ENCODE data around the gene CYB561A3. TPM values are rescaled to one million over a fixed set of nuclear protein-coding genes. Genes with fewer than 3 reads are reported as not detected.

CYB561A3 gene
- total RNA-seq, 2 experiments from 2014 or later, result 28.1 to 63.8 TPM

DNA sequence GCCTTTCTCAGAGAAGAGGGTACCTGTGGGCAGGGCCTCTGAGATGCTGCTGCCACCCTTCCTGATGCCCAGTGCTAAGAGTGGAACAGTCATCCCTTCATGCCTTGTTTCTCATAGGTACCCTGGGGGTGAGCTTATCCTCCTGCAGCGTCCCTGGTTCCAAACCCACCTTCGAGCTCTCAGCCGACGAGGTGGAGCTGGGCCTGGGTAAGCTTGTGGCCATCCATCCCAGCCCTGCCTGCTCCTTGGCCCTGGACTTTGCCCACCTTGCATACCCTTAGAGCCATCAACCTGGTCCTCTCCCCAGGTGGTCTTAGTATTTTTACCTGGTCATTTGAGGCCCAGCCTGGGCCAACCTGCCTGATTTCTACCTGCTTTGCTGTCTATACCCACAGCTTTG is 20.0 kb downstream of the CYB561A3 start:
- intact Hi-C loops (cut with micrococcal nuclease; ENCODE audit: unreplicated experiment), result no loop called here
- Histone ChIP-seq H3K79me2 (ENCODE audit: insufficient read depth, low read depth, low read length) (no peaks in the 10 kb centered on the region), H3K9me2 (ENCODE audit: insufficient read depth, low read length) (no peaks in the 10 kb centered on the region), H3K36me3 (ENCODE audit: insufficient read depth, low read length) (peaks cover 29% of the 10 kb centered on the region), H2AFZ (ENCODE audit: low read length) (no peak overlapping the region), H3K9me3 (ENCODE audit: low read length) (no peaks in the 10 kb centered on the region), H4K20me1 (ENCODE audit: insufficient read depth, low read length) (no peaks in the 10 kb centered on the region), H3K27ac (ENCODE audit: low read depth, low read length, poor library complexity, severe bottlenecking) (no peak overlapping the region), H3K4me2 (ENCODE audit: low read length) (no peak overlapping the region), H3K4me3 (ENCODE audit: low read depth, low read length, poor library complexity, severe bottlenecking) (no peak overlapping the region), H3K4me1 (ENCODE audit: insufficient read depth, low read length, poor library complexity, severe bottlenecking) (no peaks in the 10 kb centered on the region)
- CTCF ChIA-PET (ENCODE audit: unreplicated experiment), result no interaction called here
- DNase-seq (ENCODE audit: low spot score), result no peak
- no peak for TF ChIP-seq EZH2phosphoT487 (IDR thresholded peaks at IDR 0.05; ENCODE audit: borderline replicate concordance, low read depth, low read length)
- TF ChIP-seq, protein P1, sequence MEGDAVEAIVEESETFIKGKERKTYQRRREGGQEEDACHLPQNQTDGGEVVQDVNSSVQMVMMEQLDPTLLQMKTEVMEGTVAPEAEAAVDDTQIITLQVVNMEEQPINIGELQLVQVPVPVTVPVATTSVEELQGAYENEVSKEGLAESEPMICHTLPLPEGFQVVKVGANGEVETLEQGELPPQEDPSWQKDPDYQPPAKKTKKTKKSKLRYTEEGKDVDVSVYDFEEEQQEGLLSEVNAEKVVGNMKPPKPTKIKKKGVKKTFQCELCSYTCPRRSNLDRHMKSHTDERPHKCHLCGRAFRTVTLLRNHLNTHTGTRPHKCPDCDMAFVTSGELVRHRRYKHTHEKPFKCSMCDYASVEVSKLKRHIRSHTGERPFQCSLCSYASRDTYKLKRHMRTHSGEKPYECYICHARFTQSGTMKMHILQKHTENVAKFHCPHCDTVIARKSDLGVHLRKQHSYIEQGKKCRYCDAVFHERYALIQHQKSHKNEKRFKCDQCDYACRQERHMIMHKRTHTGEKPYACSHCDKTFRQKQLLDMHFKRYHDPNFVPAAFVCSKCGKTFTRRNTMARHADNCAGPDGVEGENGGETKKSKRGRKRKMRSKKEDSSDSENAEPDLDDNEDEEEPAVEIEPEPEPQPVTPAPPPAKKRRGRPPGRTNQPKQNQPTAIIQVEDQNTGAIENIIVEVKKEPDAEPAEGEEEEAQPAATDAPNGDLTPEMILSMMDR (conservative IDR thresholded peaks at IDR 0.05; ENCODE audit: low read length), result no peak
- no TSS peak for BruUV-seq (replicated peaks)
- POLR2A ChIA-PET, result no interaction called here

DNA sequence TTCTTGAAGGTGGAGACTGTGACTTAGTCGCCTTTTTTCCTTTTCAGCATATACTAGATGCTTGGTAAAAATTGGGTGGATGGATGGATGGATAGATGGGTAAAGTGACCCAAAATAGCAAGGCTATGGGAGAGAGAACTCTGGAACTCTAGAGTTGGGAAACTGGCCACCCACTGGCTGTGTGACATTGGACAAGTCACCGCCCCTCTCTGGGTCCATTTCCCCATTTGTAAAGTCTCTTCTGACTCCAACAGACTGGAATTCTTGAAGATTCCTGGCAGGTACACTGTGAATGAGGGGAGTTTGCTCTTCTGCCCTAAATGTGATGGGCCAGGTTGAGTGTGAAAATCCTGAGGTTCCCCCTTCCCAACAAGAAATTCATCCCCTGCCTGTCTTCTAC is 20.7 kb downstream of the CYB561A3 start:
- Histone ChIP-seq H3K9me3 (ENCODE audit: low read length) (no peaks in the 10 kb centered on the region), H2AFZ (ENCODE audit: low read length) (no peak overlapping the region), H4K20me1 (ENCODE audit: insufficient read depth, low read length) (no peaks in the 10 kb centered on the region), H3K4me3 (ENCODE audit: low read depth, low read length, poor library complexity, severe bottlenecking) (no peak overlapping the region), H3K9me2 (ENCODE audit: insufficient read depth, low read length) (no peaks in the 10 kb centered on the region), H3K4me1 (ENCODE audit: insufficient read depth, low read length, poor library complexity, severe bottlenecking) (peaks cover 7% of the 10 kb centered on the region), H3K79me2 (ENCODE audit: insufficient read depth, low read depth, low read length) (no peaks in the 10 kb centered on the region), H3K27ac (ENCODE audit: low read depth, low read length, poor library complexity, severe bottlenecking) (no peak overlapping the region), H3K36me3 (ENCODE audit: insufficient read depth, low read length) (peaks cover 28% of the 10 kb centered on the region), H3K4me2 (ENCODE audit: low read length) (no peak overlapping the region)
- POLR2A ChIA-PET, result no interaction called here
- CTCF ChIA-PET (ENCODE audit: unreplicated experiment), result no interaction called here
- TF ChIP-seq EZH2phosphoT487 (IDR thresholded peaks at IDR 0.05; ENCODE audit: borderline replicate concordance, low read depth, low read length), result no peak
- TF ChIP-seq, protein P1 (conservative IDR thresholded peaks at IDR 0.05; ENCODE audit: low read length), result no peak
- no TSS peak for BruUV-seq (replicated peaks)
- intact Hi-C loops (cut with micrococcal nuclease; ENCODE audit: unreplicated experiment), result no loop called here
- no peak for DNase-seq (ENCODE audit: low spot score)

DNA sequence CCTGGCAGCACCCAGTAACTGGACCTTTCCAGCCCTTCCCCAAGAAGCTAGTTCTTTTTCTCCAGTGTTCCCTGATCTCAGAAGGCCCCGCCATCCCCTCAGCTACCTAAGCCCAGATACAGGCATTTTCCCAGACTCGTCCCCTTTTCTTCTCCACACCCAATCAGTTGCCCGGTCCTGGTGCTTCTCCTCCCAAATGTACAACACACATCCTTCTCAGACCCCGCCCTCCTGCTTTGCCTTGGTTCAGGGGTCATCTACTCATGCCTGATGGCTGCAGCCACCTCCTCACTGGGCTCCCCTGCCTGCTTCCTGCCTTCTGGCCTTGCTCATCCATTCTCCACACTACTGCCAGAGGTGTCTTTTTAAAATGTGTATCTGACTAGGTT is 22.2 kb downstream of the CYB561A3 start:
- H3K9me2 ChIP-seq (ENCODE audit: insufficient read depth, low read length), result no peaks in the 10 kb centered on the region
- BruUV-seq (replicated peaks), result no TSS peak

More for the DNA sequence above, 22.2 kb downstream of the CYB561A3 start:
- Histone ChIP-seq H3K79me2 (ENCODE audit: insufficient read depth, low read depth, low read length) (no peaks in the 10 kb centered on the region), H3K4me1 (ENCODE audit: insufficient read depth, low read length, poor library complexity, severe bottlenecking) (peaks cover 22% of the 10 kb centered on the region), H3K4me2 (ENCODE audit: low read length) (no peak overlapping the region), H2AFZ (ENCODE audit: low read length) (no peak overlapping the region), H4K20me1 (ENCODE audit: insufficient read depth, low read length) (no peaks in the 10 kb centered on the region), H3K4me3 (ENCODE audit: low read depth, low read length, poor library complexity, severe bottlenecking) (no peak overlapping the region), H3K27ac (ENCODE audit: low read depth, low read length, poor library complexity, severe bottlenecking) (no peak overlapping the region), H3K9me3 (ENCODE audit: low read length) (no peaks in the 10 kb centered on the region), H3K36me3 (ENCODE audit: insufficient read depth, low read length) (peaks cover 15% of the 10 kb centered on the region)
- POLR2A ChIA-PET, result interaction anchor here (1.1 kb wide), 1 partner anchor 17 kb away, joined by 4 read pairs; no protein-coding TSS in a partner anchor
- intact Hi-C loops (cut with micrococcal nuclease; ENCODE audit: unreplicated experiment), result no loop called here
- no peak for TF ChIP-seq EZH2phosphoT487 (IDR thresholded peaks at IDR 0.05; ENCODE audit: borderline replicate concordance, low read depth, low read length)
- TF ChIP-seq, protein P1 (conservative IDR thresholded peaks at IDR 0.05; ENCODE audit: low read length), result no peak
- no peak for DNase-seq (ENCODE audit: low spot score)
- CTCF ChIA-PET (ENCODE audit: unreplicated experiment), result no interaction called here

Measured in OCI-LY7 (cell line).